HG02763 (cell line): ENCODE measurements around the gene ZBTB7C.

Source experiments
- ATAC-seq: cut with Tn5 transposase; IDR thresholded peaks from one replicate; pipeline ENCODE4 v1.9.1; 2021; ENCODE audit warnings: mild to moderate bottlenecking, moderate library complexity; ENCODE audit not compliant: unreplicated experiment

Gene ZBTB7C

DNA sequence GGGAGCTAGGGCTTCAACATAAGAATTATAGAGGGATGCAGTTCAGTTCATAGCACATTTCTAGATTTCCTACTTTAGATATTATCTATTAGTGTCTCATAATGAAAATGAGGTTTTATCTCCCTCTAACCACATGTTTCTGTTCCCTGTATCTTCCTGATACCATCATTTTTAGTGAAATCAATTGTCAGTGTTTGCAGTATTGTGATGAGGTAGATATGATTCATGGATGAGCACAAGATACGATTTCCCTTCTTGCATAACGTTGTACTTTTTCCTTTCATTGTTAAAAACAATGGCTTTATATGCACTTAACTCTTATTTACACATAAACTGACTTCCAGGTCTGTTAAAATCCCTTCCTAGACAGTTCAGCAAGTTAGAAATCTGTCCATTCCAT lies 211.4 kb downstream of the ZBTB7C start:
- no peak for ATAC-seq

DNA sequence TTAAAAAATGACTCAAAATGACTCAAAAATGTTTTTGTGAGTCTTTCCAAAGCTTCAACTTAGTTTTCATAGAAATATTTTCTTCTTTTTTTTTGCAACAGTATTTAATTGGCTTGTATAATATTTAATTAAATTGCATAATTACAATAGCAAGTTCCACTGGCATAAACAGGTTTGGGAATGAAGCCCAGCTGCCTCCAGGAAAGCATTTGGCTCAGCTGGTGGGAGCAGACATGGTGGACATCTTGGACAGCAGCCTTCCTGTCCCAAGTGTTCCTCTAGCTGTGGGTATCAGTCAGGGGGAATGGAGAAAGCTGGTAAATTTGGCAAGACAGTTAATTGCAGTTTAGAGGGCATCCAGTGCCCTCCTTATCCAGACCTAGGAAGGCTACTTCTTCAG lies 213.4 kb downstream of the ZBTB7C start:
- no peak for ATAC-seq

DNA sequence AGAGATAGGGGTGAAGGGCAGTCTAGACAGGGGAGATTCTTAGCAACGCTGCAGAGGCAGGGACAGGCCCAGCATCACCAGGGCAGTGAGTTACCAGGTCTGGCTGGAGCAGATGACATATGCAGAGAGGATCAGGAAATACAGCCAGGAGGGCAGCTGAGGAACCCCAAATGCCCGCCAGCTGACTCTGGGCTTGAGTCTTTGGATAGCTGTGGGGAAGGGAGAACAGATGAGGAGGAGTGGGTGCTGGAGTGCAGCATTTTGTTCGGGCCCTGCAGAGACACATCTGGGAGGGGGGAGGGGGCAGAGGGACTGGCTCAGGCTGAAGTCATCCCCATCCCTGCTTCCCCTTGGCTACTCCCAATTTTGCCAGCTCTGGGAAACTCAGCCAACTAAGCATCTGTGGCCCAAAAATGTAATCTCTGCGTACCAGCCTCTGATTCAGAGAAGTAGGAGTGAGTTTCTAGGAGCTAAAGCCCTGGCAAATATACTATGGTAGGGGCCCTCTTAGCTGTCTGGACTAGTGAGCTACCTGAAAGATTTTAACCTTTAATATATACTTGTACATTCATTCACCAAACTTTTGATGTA lies 214.5 kb downstream of the ZBTB7C start:
- no peak for ATAC-seq

DNA sequence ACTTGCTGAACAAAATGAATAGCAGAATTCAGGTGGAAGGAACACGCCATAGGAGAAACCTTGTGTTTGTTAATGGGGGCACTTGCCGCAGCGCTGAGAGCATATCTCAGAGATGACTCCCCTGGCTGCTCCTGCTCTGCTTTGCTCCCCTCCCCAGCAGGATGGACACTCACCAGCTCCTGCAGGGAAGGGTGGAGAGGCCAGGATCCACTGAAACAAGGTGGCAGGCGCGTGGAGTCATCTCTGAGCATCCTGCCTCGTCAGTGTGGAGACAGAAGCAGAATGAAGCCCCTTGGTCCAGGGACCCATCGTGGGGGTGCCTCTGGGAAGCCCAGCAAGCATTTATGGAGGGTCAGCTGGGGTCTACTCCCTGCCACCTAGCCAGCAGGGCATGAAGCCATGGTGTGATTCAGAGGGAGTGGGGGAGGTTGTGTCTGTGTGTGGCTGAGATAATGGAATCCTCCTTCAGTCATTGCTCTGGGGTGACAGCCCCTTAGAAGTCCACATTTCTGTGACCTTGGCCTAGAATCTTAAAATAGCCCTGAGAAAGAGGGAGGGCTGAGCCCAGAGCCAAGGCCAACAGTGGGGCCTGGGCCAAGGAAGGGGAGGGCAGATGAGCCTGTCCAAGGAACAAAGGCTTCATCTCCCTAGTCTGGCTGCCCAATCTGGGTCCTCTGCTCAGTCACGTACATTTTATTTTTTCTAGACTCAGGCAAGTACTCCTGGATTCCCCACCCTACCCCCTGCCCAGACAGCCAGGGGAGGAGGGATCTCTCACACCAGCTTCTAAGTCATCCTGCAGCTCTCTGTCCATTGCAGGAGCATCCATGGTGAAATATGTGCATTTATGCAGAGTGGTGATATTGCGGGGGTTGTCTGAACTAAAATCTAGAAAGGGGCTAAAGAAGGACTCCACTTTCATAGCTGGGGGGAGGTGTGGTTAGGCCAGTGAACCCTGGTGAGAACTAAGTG lies 215.4 kb downstream of the ZBTB7C start:
- no peak for ATAC-seq

DNA sequence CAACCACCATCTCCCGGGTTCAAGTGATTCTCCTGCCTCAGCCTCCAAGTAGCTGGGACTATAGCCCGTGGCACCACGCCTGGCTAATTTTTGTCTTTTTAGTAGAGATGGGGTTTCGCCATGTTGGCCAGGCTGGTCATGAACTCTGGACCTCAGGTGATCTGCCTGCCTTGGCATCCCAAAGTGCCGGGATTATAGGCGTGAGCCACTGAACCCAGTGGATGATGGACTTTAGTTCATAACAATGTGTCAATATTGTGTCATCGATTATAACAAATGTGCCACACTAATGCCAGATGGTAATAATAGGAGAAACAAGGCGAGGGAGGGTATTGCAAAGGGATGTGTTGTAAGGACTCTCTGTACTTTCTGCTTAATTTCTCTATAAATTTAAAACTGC lies 216.6 kb downstream of the ZBTB7C start:
- no peak for ATAC-seq

DNA sequence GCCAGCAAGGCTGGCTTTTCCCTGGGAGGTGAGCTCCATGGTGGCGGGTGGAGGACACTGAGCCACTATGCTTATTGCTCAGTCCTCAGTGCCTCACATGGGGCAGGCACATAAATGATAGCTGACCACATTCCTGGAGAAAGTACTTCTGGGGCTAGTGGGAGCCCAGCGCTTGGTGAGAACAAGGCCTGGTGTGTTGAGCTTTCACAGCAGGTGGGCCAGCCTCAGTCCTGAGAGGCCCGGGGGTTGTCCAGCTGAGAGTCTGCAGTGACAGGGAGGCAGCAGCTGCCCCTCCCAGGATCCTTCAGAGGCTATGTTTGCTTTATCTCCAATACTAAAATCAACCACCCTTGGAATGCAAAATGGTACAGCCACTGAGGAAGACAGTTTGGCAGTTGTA lies 217.7 kb downstream of the ZBTB7C start:
- ATAC-seq: no peak

DNA sequence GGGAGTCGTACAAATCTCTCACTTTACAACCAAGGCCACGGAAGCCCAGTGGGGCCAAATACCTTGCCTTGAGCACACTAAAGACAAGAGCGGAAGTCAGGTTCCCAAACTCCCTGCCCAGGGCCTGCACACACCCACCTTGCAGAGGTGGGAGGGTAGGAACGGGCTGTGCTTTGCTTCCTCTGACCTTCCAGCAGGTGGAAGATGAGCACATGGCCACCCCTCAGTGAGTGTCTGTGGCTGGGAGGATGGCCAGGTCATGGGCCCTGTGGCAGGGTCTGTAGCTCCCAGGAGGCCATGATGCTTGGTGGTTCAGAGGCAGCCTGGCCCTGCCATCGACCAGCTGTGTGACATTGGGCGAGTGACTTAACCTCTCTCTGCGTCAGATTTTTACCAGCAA lies 218.2 kb downstream of the ZBTB7C start:
- no peak for ATAC-seq

DNA sequence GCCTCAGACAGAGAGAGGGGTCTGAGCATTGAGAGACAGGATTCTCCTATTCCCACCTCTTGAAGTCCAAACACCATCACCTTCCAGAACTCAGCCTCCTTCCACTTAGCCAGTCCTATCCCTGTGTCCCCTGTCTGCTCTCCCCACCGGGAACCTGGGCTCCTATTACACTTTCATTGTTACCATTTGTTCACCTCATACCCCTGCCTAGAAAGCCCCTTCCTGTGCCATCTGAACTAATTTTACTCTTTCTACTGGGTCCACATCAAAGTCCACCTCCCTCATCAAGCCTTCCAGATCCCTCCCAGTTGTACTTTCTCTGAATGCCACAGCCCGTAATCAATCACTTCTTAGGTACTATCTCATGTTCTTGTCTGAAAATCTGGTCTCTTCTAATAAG lies 220.6 kb downstream of the ZBTB7C start:
- no peak for ATAC-seq

DNA sequence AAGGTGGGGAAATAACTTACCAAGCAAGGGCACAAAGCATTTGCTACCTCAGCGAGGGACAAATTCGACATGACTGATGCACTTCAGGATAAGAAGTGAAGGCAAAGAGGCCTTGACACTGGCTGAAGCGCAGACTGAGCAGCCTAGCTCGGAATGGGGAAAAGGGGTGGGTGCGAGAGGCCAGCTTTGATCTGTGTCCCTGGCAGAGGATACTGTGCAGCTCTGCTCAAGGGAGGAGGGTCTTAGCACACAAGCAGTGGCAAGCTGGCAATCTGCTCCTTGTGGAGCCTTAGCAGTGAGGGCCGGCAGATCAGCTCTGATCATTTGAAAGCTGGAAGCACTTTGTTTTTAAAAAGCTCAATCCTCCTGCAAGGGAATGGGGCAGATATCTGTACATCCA lies 222.3 kb downstream of the ZBTB7C start:
- no peak for ATAC-seq

DNA sequence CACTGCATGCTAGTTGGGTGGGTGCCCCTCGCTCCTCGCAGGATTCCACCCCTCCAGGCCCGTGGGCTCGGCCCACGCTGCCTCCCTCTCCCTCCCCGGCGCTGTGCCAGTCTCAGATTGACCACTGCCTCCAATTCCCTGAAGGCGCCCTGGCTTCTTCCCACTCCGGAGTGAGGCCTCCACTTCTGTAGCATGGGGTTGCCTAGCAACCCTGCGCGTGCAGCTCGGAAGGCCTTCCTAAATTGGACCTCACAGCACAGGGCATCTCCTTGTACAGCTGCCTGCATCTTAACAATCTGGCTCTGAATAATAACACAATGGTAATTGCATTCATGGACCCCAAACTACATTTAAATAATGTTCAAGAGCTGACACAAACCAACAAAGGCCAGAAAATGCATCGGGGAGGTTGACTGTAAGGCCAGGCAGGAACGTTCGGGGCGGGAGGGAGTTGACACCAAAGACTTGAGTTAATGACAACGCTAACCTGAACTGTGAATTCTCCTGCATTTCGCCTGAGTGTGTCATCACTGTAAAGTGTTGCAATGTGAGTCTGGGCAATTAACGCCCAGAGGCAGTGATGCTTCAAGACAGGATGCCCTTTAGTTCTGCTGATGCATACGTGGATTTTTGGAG lies 222.9 kb downstream of the ZBTB7C start:
- no peak for ATAC-seq

DNA sequence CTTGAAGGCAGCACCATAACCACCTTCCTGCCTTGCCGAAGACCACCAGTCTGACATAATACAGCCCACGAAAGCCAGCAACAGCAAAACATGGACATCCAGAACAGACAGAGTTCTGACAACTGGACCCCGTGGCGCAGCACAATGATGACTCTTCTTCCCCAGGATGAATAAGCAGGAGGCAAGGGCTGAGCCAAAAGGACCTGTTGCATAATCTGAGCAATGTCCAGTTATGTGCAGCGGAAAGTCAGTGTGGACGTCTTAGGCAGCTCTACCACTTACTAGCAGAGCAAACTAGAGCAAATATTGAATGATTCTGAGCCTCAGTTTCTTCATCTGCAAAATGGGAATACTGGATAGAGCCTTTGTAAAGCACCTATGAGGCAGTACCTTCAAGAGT lies 225.1 kb downstream of the ZBTB7C start:
- no peak for ATAC-seq

DNA sequence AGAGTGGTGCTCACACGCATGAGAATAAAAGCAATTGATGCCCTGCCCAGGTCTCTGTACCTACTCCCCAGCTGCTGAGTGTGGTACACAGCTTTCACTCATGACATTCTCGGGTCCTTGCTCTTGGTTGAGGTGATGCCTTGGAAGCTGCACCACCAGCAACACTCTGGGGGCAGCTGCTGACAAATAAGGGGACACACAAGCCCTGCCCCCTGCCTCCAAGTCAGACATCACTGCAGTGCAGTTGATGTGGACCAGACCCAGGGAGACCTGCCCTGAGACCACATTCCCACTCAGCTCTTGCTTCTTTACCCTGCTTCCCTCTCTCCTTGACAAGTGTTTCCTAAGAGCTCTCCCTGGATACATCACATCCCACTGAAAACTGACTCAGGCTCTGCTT lies 225.6 kb downstream of the ZBTB7C start:
- ATAC-seq: no peak

DNA sequence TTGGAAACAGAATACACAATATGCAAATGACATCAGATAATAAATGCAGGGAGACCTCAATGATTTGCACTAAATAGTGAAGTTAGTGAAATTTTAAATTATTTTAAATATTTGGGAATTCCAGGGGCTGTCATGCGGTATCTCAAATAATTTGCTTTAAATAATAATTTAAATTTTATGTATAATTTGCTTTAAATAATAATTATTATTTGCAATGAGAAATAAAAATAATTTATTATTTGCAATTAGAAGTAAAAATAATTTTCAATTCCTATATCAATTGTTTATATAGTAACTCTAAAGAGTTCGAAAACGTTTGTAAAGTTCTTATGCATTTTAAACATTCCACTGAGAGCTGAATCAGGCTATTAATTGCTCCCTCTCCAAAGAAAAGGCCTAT lies 226.4 kb downstream of the ZBTB7C start:
- ATAC-seq: no peak

DNA sequence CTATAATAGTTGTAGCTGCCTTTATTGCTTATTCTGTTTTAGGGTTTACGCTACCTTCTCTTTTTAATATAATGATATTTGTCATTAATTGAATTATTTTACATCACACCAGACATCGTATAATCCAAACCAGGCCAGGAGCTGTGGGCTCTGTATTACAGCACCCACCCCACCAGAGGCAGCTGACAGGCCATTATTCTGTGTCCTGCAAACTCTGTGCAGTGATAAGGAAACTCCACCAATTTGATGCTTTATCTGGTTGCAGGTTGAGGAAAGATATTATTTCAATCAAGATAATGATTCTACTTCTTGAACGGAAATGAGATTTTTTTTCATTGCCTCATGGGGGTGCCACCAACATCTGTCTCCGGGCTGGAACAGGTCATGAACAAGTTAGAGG lies 227.3 kb downstream of the ZBTB7C start:
- ATAC-seq: no peak

DNA sequence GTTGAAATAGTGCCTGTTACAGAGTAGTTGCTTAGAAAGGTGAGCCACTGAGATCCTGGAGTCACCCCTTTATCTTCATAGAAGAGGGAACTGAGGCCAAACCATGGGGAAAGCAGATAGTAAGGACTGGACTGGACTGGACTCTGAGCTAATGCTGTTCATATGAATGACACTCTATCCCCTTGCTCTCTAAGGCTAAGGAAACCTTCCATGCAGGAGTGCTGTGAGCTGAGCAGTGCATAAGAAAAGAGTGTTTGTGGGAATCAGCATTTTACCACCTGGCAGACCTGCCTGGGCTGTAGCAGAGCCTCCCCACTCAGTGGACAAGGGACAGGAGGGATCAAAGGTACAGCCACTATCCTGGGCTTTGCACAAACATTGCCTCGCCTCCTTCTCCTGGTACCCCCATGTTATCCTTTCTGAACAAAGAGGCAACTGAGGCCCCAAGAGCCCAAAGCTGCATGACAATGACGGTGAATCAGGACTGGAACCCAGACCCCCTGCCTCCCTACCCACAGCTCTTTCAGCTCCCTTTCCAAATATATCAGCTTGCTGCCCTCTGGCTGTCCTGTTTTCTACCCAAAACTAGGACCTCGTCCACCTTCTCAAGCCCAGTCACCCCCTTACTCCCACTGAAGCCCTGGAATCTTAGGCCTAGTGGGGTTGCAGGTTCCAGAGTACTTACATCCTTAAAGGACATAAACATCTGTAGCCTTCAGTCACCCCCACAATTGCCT lies 227.9 kb downstream of the ZBTB7C start:
- no peak for ATAC-seq

DNA sequence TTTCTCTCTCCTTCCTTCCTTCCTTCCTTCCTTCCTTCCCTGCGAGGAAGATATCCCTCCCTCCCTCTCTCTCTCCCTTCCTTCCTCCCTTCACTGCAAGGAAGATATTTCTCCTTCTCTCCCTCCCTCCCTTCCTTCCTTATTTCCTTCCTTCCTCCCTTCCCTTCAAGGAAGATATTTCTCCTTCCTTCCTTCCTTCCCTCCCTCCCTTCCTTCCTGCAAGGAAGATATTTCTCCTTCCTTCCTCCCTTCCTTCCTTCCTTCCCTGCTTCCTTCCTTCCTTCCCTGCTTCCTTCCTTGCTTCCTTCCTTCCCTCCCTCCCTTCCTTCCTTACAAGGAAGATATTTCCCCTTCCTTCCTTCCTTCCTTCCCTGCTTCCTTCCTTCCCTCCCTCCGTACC lies 229.5 kb downstream of the ZBTB7C start:
- ATAC-seq: no peak

DNA sequence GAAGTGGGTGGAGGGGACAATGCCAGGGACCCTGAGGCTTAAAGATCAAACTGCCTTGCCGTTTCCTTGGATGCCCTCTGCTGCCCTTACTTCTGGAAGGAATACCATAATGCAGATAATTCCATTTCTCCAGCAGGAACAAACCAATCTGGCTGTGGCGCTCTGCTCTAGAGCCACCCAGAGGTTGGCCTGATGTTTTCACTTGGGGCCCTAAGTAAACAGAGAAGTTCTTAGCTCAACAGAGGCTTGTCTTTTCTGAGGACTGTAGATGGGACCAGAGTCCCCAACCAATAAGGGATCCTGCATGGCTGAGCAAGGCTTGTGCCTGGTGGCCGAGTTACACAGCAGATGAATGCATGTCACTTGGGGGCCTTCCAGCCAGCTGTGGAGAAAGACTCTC lies 230.2 kb downstream of the ZBTB7C start:
- ATAC-seq: no peak

DNA sequence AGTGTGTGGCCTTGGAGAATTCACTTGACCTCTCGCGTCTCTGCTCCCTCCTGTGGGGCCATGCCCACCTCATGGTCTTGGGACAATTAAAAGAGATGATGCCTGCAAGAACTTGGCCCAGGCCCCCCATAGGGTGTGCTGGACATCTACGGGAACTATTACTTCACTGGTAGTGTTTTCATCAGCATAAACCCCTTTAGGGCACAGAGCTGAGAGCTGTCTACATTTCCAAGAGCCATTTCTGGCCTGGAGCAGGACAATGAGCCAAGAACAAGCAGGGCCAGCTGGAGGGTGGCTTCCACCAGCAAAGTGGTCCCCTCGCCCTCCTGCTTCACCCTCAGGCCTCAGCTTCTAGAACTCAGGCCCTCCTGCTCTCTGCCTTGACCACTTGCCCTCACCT lies 232.3 kb downstream of the ZBTB7C start:
- ATAC-seq: no peak

DNA sequence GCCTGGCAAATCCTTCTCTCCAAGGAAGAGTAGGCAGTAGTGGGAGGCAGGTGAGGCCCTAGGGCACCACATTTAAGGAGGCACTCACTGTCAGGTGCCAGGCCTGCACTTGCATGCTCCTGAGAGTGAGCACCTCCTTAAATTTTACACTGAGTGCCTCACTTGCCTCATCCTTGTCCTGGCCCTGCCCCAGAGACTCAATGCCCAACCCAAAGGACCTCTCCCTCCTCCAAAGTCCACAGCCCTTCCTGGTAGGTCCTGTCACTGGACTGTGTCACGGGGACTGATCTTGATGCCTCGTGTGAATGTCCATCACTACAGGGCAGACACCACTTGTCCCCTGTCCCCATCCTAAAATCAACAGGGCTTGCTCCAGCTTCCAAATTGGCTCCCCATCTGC lies 235.6 kb downstream of the ZBTB7C start:
- ATAC-seq: no peak

DNA sequence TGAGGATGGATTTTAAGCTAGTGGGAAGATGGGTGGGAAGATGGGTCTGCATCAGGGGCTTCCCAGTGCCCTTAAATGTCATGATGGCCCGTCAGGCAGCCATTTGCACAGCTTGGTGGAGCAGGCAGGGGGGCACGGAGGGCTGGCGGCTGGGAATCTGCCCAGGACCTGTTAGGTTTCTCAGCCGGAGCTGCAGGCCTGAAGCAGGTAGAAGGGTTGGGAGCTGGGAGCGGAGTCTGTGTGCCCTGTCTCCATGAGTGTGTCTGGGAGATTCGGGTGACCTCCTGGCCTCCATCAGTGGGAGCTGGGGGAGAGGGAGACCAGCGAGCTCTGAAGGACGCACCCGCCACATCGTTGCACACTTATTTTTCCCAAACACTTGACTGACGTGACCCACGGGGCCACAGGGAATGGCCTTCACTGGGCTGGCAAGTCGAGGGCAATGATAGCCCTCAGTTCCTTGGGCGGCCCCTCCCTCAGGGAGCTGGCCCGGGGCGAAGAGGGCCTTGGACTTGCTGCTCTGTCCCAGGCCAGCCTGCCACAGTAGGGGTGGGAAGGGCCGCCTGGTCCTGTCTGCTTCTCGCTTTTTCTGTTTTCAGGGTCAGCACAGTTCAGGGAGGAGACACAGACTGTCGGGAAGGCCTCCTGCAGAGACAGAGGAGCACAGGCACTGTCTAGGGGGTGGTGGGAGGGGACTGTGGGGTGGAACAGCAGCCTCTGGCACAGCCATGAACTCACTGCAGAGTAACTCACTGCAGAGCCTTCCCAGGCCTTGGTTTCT lies 236.8 kb downstream of the ZBTB7C start:
- no peak for ATAC-seq
